GM12875 (cell line): Measurements from ENCODE around the gene SRSF4.

Experiments used
- H3K4me3 ChIP-seq: one replicate; pipeline ENCODE4 v1.5.1; 2011; ENCODE audit warnings: low read depth, low read length, control low read depth
- TF ChIP-seq, protein P1 (sequence below): IDR thresholded peaks from 2 replicates; pipeline ENCODE4 v1.5.1; 2011; ENCODE audit warnings: low read depth, mild to moderate bottlenecking, control low read depth, inconsistent platforms, low read length, moderate library complexity, borderline replicate concordance; ENCODE audit not compliant: insufficient read depth

Gene SRSF4

DNA sequence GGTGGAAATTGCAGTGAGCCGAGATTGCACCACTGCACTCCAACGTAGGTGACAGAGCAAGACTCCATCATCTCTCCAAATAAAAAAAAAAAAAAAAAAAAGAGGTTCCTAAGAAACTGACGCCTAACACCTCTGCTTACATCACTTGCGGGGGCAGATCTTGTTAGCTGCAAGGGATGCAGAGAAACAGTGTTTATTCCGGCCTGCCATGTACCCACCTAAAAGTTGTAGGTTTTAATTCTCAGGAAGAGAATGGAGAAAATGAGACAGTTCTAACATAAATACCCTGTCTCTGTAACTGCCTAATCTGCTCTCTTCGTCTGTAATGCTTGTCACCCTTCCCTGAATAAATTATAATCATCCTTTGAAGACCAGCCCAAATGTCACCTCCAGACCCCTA, 9.0 kb upstream of the SRSF4 start:
- H3K4me3 ChIP-seq: no peak overlapping the region
- TF ChIP-seq, protein P1, sequence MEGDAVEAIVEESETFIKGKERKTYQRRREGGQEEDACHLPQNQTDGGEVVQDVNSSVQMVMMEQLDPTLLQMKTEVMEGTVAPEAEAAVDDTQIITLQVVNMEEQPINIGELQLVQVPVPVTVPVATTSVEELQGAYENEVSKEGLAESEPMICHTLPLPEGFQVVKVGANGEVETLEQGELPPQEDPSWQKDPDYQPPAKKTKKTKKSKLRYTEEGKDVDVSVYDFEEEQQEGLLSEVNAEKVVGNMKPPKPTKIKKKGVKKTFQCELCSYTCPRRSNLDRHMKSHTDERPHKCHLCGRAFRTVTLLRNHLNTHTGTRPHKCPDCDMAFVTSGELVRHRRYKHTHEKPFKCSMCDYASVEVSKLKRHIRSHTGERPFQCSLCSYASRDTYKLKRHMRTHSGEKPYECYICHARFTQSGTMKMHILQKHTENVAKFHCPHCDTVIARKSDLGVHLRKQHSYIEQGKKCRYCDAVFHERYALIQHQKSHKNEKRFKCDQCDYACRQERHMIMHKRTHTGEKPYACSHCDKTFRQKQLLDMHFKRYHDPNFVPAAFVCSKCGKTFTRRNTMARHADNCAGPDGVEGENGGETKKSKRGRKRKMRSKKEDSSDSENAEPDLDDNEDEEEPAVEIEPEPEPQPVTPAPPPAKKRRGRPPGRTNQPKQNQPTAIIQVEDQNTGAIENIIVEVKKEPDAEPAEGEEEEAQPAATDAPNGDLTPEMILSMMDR: no peak

- no peak overlapping the region for H3K4me3 ChIP-seq
- TF ChIP-seq, protein P1: no peak
These were observed 5.0 kb upstream of the SRSF4 start for GRCh38 chr1:29186707-29187106.

GRCh38 chr1:29186252-29186651, 4.6 kb upstream of the SRSF4 start:
- TF ChIP-seq, protein P1: no peak
- no peak overlapping the region for H3K4me3 ChIP-seq

GRCh38 chr1:29183287-29183686, 1.6 kb upstream of the SRSF4 start:
- no peak overlapping the region for H3K4me3 ChIP-seq
- TF ChIP-seq, protein P1: no peak

DNA sequence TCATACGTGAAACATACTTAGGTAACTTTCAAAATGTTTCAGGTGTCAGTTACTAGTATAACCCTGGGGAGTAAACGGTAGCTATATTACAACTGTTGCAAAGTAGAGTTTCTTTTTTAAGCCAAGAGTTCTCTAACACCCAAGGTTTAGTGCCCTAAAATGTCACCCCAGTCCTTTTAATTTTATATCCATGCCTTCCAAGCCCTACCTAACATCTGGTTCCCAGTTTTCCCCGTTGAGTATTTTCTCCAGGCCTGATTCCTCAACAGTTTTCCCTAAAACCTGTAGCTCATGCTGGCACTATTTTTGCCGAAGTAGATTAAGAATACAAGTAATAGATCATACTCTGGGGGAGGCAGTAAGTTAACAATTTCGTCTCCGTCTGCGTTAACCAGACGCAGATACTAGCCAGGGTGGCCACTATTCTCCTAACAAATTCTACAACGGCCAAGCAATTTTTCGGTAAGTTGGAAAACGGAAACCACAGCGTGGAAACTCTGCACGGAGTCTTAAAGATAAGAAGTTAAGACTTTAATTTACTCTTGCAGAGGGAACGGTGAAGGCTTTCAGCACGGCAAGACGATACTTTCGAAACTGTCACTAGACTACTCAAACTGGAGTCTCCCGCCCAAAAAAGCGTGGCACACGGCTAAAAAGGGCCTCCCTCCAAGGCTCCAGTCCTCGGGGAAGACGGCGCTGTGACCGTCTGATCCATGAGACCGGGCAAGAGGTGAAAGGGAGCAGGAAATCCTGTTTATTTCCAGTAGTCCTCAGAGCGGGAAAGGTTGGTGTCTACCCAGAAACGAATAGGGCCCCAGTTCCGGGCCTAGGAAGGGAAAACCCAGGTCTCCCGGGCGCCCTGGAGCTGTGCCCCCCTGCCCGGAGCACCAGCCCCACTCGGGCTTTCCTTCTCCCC, 945 bp downstream of the SRSF4 start:
- TF ChIP-seq, protein P1: no peak
- H3K4me3 ChIP-seq: peak overlapping the region; percentile 98

DNA sequence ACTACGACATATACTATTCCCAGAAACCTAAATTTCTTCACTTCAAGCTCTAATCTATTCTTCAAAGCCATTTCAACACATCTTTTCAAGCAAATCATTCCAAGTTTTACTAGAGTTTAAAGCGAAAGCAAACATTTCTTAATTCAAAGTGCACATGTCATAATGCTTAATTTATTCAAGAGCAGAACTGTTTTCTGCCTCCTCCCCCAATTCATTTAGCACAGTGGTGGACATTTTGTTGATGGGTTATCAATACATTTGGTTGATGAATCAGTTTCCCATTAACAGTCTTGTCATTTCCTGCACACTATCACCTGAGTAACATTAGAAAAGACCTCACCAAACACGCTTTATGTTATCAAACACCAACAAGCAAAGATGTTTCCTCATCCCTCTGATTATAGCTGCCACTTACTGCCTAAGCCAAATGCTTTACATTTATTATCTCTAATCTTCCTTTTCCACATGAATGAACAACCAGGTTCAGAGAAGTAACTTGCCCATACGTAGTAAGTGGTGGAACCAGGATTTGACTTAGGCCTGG, 2.0 kb downstream of the SRSF4 start:
- H3K4me3 ChIP-seq: peak overlapping the region; percentile 98

More for the DNA sequence above, 2.0 kb downstream of the SRSF4 start:
- TF ChIP-seq, protein P1: no peak
